GM12873 (cell line): Measurements from ENCODE around the gene CDC42EP3.
A peak's percentile ranks its signal among the peaks of the same experiment; 100 is the strongest.

Source experiments
- CTCF ChIP-seq: IDR thresholded peaks from 2 replicates; pipeline ENCODE4 v1.5.1; 2012; ENCODE audit warnings: low read depth, mild to moderate bottlenecking, moderate library complexity, low read length, control low read depth; ENCODE audit not compliant: insufficient read depth; ENCODE audit errors: missing control alignments

CDC42EP3 gene

GRCh38 chr2:37654419-37654818 is 17.0 kb downstream of the CDC42EP3 start:
- no peak for TF ChIP-seq CTCF

GRCh38 chr2:37653805-37654378 is 17.6 kb downstream of the CDC42EP3 start:
- TF ChIP-seq CTCF = peak; percentile 2

GRCh38 chr2:37653093-37653492 is 18.3 kb downstream of the CDC42EP3 start:
- no peak for TF ChIP-seq CTCF

- TF ChIP-seq CTCF = no peak
Measured at GRCh38 chr2:37652199-37652640, 19.2 kb downstream of the CDC42EP3 start.

- no peak for TF ChIP-seq CTCF
Measured at GRCh38 chr2:37650548-37651093, 20.8 kb downstream of the CDC42EP3 start.

- no peak for TF ChIP-seq CTCF
Measured at GRCh38 chr2:37649518-37649917, 21.9 kb downstream of the CDC42EP3 start.

GRCh38 chr2:37648331-37649011 is 23.0 kb downstream of the CDC42EP3 start:
- peak; percentile 32 for TF ChIP-seq CTCF
